Mesenchymal stem cell (in vitro differentiated cells and primary cell): ENCODE results near the gene SP3.

ENCODE experiments used
- DNase-seq: peaks from one replicate; pipeline ENCODE4 v3.0.0-alpha.2; 2013
- H2AFZ ChIP-seq: one replicate; pipeline ENCODE4 v1.6.1; 2013; ENCODE audit warnings: low read depth, mild to moderate bottlenecking, control low read depth, inconsistent platforms, low read length, moderate library complexity
- H2AK5ac ChIP-seq: 2 replicates; pipeline ENCODE4 v1.6.1; 2013; ENCODE audit warnings: low read length, moderate library complexity, mild to moderate bottlenecking, inconsistent platforms; ENCODE audit not compliant: severe bottlenecking
- H2BK120ac ChIP-seq: one replicate; pipeline ENCODE4 v1.6.1; 2013; ENCODE audit warnings: low read depth, mild to moderate bottlenecking, inconsistent platforms, low read length, moderate library complexity
- H2BK12ac ChIP-seq, 2 experiments: one replicate each; pipeline ENCODE4 v1.6.1; 2013; ENCODE audit warnings: inconsistent platforms in 2 of 2, low read length in 2 of 2, mild to moderate bottlenecking in 2 of 2, moderate library complexity in 2 of 2, control low read depth in 1 of 2
- H2BK15ac ChIP-seq: one replicate; pipeline ENCODE4 v1.6.1; 2013; ENCODE audit warnings: mild to moderate bottlenecking, low read depth, inconsistent platforms; ENCODE audit not compliant: poor library complexity, severe bottlenecking
- H2BK5ac ChIP-seq: 2 replicates; pipeline ENCODE4 v1.6.1; 2013; ENCODE audit warnings: low read depth, mild to moderate bottlenecking, low read length, control low read depth, inconsistent platforms; ENCODE audit not compliant: poor library complexity, severe bottlenecking
- H3K14ac ChIP-seq, 2 experiments: one replicate each; pipeline ENCODE4 v1.6.1; 2013; ENCODE audit warnings: inconsistent platforms in 2 of 2, low read length in 2 of 2, control low read depth in 1 of 2, mild to moderate bottlenecking in 1 of 2, moderate library complexity in 1 of 2
- H3K18ac ChIP-seq, 2 experiments: one replicate each; pipeline ENCODE4 v1.6.1; 2013; ENCODE audit warnings: inconsistent platforms in 2 of 2, low read length in 2 of 2, control low read depth in 1 of 2, low read depth in 1 of 2, mild to moderate bottlenecking in 1 of 2
- H3K23ac ChIP-seq, 2 experiments: one replicate each; pipeline ENCODE4 v1.6.1; 2013; ENCODE audit warnings: inconsistent platforms in 2 of 2, low read length in 2 of 2, mild to moderate bottlenecking in 2 of 2, moderate library complexity in 2 of 2, control low read depth in 1 of 2
- H3K27ac ChIP-seq: 2 replicates; pipeline ENCODE4 v1.5.1; 2013; ENCODE audit warnings: mild to moderate bottlenecking, moderate library complexity, low read length, control low read depth, inconsistent platforms; ENCODE audit not compliant: poor library complexity, severe bottlenecking
- H3K27me3 ChIP-seq, 2 experiments: 2 replicates each; pipeline versions ENCODE4 v1.6.1 to v1.7.0; 2013; ENCODE audit warnings: low read length in 2 of 2, mild to moderate bottlenecking in 2 of 2, moderate library complexity in 2 of 2, control low read depth in 1 of 2, inconsistent platforms in 1 of 2; ENCODE audit not compliant: control insufficient read depth in 1 of 2, insufficient read depth in 1 of 2
- H3K36me3 ChIP-seq, 2 experiments: 2 replicates each; pipeline versions ENCODE4 v1.6.1 to v1.7.0; 2013; ENCODE audit warnings: low read length in 2 of 2, control low read depth in 1 of 2, inconsistent platforms in 1 of 2, low read depth in 1 of 2, mild to moderate bottlenecking in 1 of 2; ENCODE audit not compliant: insufficient read depth in 2 of 2, control insufficient read depth in 1 of 2
- H3K4ac ChIP-seq, 2 experiments: one replicate each; pipeline ENCODE4 v1.6.1; 2013; ENCODE audit warnings: inconsistent platforms in 2 of 2, low read length in 2 of 2, mild to moderate bottlenecking in 2 of 2, moderate library complexity in 2 of 2, control low read depth in 1 of 2, low read depth in 1 of 2
- H3K4me1 ChIP-seq: 2 replicates; pipeline ENCODE4 v1.6.1; 2013; ENCODE audit warnings: low read depth, low read length, control low read depth; ENCODE audit not compliant: control insufficient read depth, insufficient read depth
- H3K4me2 ChIP-seq: 2 replicates; pipeline ENCODE4 v1.6.1; 2013; ENCODE audit warnings: low read length, mild to moderate bottlenecking, inconsistent platforms; ENCODE audit not compliant: poor library complexity, severe bottlenecking
- H3K4me3 ChIP-seq, 2 experiments: 2 replicates each; pipeline versions ENCODE4 v1.5.1 to v1.7.0; 2013; ENCODE audit warnings: low read length in 2 of 2, mild to moderate bottlenecking in 2 of 2, control low read depth in 1 of 2, low read depth in 1 of 2; ENCODE audit not compliant: insufficient read depth in 1 of 2
- H3K79me1 ChIP-seq: replicated peaks from 2 replicates; pipeline ENCODE4 v1.6.1; 2013; ENCODE audit warnings: mild to moderate bottlenecking, control low read depth, low read length, inconsistent platforms; ENCODE audit not compliant: poor library complexity, severe bottlenecking
- H3K9ac ChIP-seq: 2 replicates; pipeline ENCODE4 v1.7.0; 2013; ENCODE audit warnings: mild to moderate bottlenecking, low read length, moderate library complexity
- H3K9me3 ChIP-seq: 2 replicates; pipeline ENCODE4 v1.7.0; 2013; ENCODE audit warnings: mild to moderate bottlenecking, low read length; ENCODE audit not compliant: control insufficient read depth
- H4K8ac ChIP-seq: one replicate; pipeline ENCODE4 v1.6.1; 2013; ENCODE audit warnings: inconsistent platforms, mild to moderate bottlenecking, low read length, moderate library complexity
- H4K91ac ChIP-seq: one replicate; pipeline ENCODE4 v1.6.1; 2013; ENCODE audit warnings: mild to moderate bottlenecking, low read length, inconsistent platforms
- whole genome bisulfite sequencing: methylation state at CpG from one replicate; pipeline ENCODE4 v1.1.7; 2013; ENCODE audit warnings: mixed read lengths; 5-methylcytosine and 5-hydroxymethylcytosine counted together

SP3 gene

GRCh38 chr2:173985605-173985992 is 20.4 kb upstream of the SP3 start:
- no peak overlapping the region for H3K27ac ChIP-seq
- no peak overlapping the region for H3K18ac ChIP-seq
- H4K8ac ChIP-seq = no peak overlapping the region
- peak overlapping the region; percentile 46 for H3K9ac ChIP-seq
- no peak for DNase-seq
- H3K4me1 ChIP-seq = peaks cover 1% of the 10 kb centered on the region
- no peak overlapping the region for H2BK15ac ChIP-seq
- no peak overlapping the region for H2AK5ac ChIP-seq
- H3K79me1 ChIP-seq = no peaks in the 10 kb centered on the region
- H3K36me3 ChIP-seq = no peaks in the 10 kb centered on the region
- 100% methylated on average over 1 of the region's 1 CpG for WGBS
- H3K14ac ChIP-seq = no peak overlapping the region
- H3K4me3 ChIP-seq = no peak overlapping the region
- no peak overlapping the region for H3K23ac ChIP-seq
- no peak overlapping the region for H2AFZ ChIP-seq
- no peaks in the 10 kb centered on the region for H3K27me3 ChIP-seq
- no peak overlapping the region for H2BK120ac ChIP-seq
- H3K9me3 ChIP-seq = no peaks in the 10 kb centered on the region
- peak overlapping the region in 1 of 2 experiments; percentile 24 for H3K4ac ChIP-seq
- H2BK12ac ChIP-seq = no peak overlapping the region
- H2BK5ac ChIP-seq = no peak overlapping the region
- H4K91ac ChIP-seq = no peak overlapping the region
- no peak overlapping the region for H3K4me2 ChIP-seq

GRCh38 chr2:173984866-173985604 is 19.9 kb upstream of the SP3 start:
- no peak overlapping the region for H3K23ac ChIP-seq
- H3K9me3 ChIP-seq = no peaks in the 10 kb centered on the region
- H4K91ac ChIP-seq = no peak overlapping the region
- H2AFZ ChIP-seq = no peak overlapping the region
- H3K27ac ChIP-seq = no peak overlapping the region
- no peaks in the 10 kb centered on the region for H3K79me1 ChIP-seq
- no peak overlapping the region for H3K4me3 ChIP-seq
- 98% methylated on average over 8 of the region's 9 CpGs for WGBS
- no peak overlapping the region for H2BK15ac ChIP-seq
- DNase-seq = no peak
- peaks cover 1% of the 10 kb centered on the region for H3K4me1 ChIP-seq
- no peak overlapping the region for H4K8ac ChIP-seq
- H3K27me3 ChIP-seq = no peaks in the 10 kb centered on the region
- no peak overlapping the region for H2AK5ac ChIP-seq
- no peak overlapping the region for H3K14ac ChIP-seq
- no peak overlapping the region for H3K18ac ChIP-seq
- H3K9ac ChIP-seq = peak overlapping the region; percentile 46
- no peak overlapping the region for H3K4me2 ChIP-seq
- no peak overlapping the region for H3K4ac ChIP-seq
- no peaks in the 10 kb centered on the region for H3K36me3 ChIP-seq
- H2BK120ac ChIP-seq = no peak overlapping the region
- H2BK5ac ChIP-seq = no peak overlapping the region
- no peak overlapping the region for H2BK12ac ChIP-seq

GRCh38 chr2:173983391-173983871 is 18.3 kb upstream of the SP3 start:
- 93% methylated on average over 3 of the region's 3 CpGs for WGBS
- Histone ChIP-seq H2BK12ac (no peak overlapping the region), H2BK5ac (no peak overlapping the region), H2BK15ac (no peak overlapping the region), H3K4me1 (peaks cover 1% of the 10 kb centered on the region), H4K8ac (no peak overlapping the region), H3K36me3 (no peaks in the 10 kb centered on the region), H3K27me3 (no peaks in the 10 kb centered on the region), H3K23ac (no peak overlapping the region), H3K9me3 (no peaks in the 10 kb centered on the region), H3K27ac (no peak overlapping the region), H3K9ac (peak overlapping the region; percentile 77), H3K4ac (no peak overlapping the region), H2AFZ (no peak overlapping the region), H3K4me2 (no peak overlapping the region), H3K14ac (peak overlapping the region in 1 of 2 experiments; percentile 26), H2AK5ac (peak overlapping the region; percentile 25), H4K91ac (no peak overlapping the region), H3K79me1 (no peaks in the 10 kb centered on the region), H3K18ac (peak overlapping the region in 1 of 2 experiments; percentile 67), H2BK120ac (no peak overlapping the region), H3K4me3 (no peak overlapping the region)
- DNase-seq = no peak

GRCh38 chr2:173982918-173983317 is 17.7 kb upstream of the SP3 start:
- Histone ChIP-seq H3K27ac (peak overlapping the region; percentile 28), H3K79me1 (no peaks in the 10 kb centered on the region), H3K36me3 (no peaks in the 10 kb centered on the region), H2BK120ac (no peak overlapping the region), H3K9ac (peak overlapping the region; percentile 77), H2AFZ (no peak overlapping the region), H3K4ac (no peak overlapping the region), H3K4me2 (no peak overlapping the region), H2BK5ac (no peak overlapping the region), H3K27me3 (no peaks in the 10 kb centered on the region), H3K18ac (peak overlapping the region in 1 of 2 experiments; percentile 67), H3K4me3 (peak overlapping the region in 1 of 2 experiments; percentile 5), H3K4me1 (peaks cover 1% of the 10 kb centered on the region), H3K23ac (no peak overlapping the region), H2BK15ac (no peak overlapping the region), H4K8ac (no peak overlapping the region), H2AK5ac (peak overlapping the region; percentile 25), H4K91ac (no peak overlapping the region), H3K9me3 (no peaks in the 10 kb centered on the region), H3K14ac (no peak overlapping the region), H2BK12ac (no peak overlapping the region)
- 96% methylated on average over 3 of the region's 3 CpGs for WGBS
- no peak for DNase-seq
